ENCODE data around the gene ANKAR. TPM values are rescaled to one million over a fixed set of nuclear protein-coding genes. Genes with fewer than 3 reads are reported as not detected.
"Not testable (repeated sequence)": the region's sequence is repeated elsewhere in the genome, so short reads cannot be mapped to it uniquely, and the experiment has no call there.

Gene ANKAR
- total and polyA plus RNA-seq, 5 donors from 2014 or later: 4.6 to 10.4 (median 6.2) TPM

DNA sequence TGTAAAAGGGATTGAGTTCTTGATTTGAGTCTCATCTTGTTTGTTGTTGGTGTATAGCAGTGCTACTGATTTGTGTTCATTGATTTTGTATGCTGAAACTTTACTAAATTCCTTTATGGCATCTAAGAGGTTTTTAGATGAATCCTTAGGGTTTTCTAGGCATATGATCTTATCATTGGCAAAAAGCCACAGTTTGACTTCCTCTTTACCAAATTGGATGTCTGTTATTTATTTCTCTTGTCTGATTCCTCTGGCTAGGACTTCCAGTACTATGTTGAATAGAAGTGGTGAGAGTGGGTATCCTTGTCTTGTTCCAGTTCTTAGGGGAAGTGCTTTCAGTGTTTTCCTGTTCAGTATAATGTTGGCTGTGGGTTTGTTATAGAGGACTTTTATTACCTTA lies 4.8 kb downstream of the ANKAR start:
- ATAC-seq (ENCODE audit: low read depth in 2 of 2) (no peak), DNase-seq (no peak)
- H3K27me3 Mint-ChIP-seq: no peaks in the 10 kb centered on the region
- Histone ChIP-seq H3K4me3 (ENCODE audit: low read depth, low read length) (no peak overlapping the region), H3K9me3 (ENCODE audit: control insufficient read depth in 2 of 2, low read length in 2 of 2) (peaks cover 0 to 3% of the 10 kb centered on the region in 2 experiments), H3K27ac (ENCODE audit: insufficient read depth, low read length, poor library complexity, severe bottlenecking) (no peak overlapping the region), H3K27me3 (ENCODE audit: control insufficient read depth, insufficient read depth, low read length) (no peaks in the 10 kb centered on the region), H3K4me1 (ENCODE audit: control insufficient read depth, insufficient read depth, low read length, poor library complexity, severe bottlenecking) (peaks cover 20% of the 10 kb centered on the region), H3K36me3 (ENCODE audit: control insufficient read depth, insufficient read depth, low read length) (peaks cover 2% of the 10 kb centered on the region)
- H3K9me3 Mint-ChIP-seq: peaks cover 0 to 7% (median 3%) of the 10 kb centered on the region in 7 donors
- peak overlapping the region in 1 of 4 donors; percentile 27 for H3K4me3 Mint-ChIP-seq
- H3K27ac Mint-ChIP-seq: peak overlapping the region in 1 of 3 donors; percentile 49
- peaks cover 27% of the 10 kb centered on the region for H3K36me3 Mint-ChIP-seq
- peaks cover 26 to 67% (median 52%) of the 10 kb centered on the region in 4 donors for H3K4me1 Mint-ChIP-seq

GRCh38 chr2:189681203-189681602 lies 6.7 kb downstream of the ANKAR start:
- H3K4me1 ChIP-seq (ENCODE audit: control insufficient read depth, insufficient read depth, low read length, poor library complexity, severe bottlenecking): peaks cover 6% of the 10 kb centered on the region
- Mint-ChIP-seq H3K36me3 (peaks cover 27% of the 10 kb centered on the region), H3K27ac (no peak overlapping the region), H3K4me3 (no peak overlapping the region), H3K9me3 (peaks cover 0 to 7% (median 3%) of the 10 kb centered on the region in 7 donors), H3K4me1 (peaks cover 27 to 64% (median 52%) of the 10 kb centered on the region in 4 donors), H3K27me3 (no peaks in the 10 kb centered on the region)
- no peak for DNase-seq
- no peak overlapping the region for H3K4me3 ChIP-seq (ENCODE audit: low read depth, low read length)
- ATAC-seq (ENCODE audit: low read depth in 2 of 2): no peak
- no peaks in the 10 kb centered on the region for H3K27me3 ChIP-seq (ENCODE audit: control insufficient read depth, insufficient read depth, low read length)
- H3K27ac ChIP-seq (ENCODE audit: insufficient read depth, low read length, poor library complexity, severe bottlenecking): no peak overlapping the region
- H3K9me3 ChIP-seq (ENCODE audit: control insufficient read depth in 2 of 2, low read length in 2 of 2): peaks cover 0 to 3% of the 10 kb centered on the region in 2 experiments
- H3K36me3 ChIP-seq (ENCODE audit: control insufficient read depth, insufficient read depth, low read length): peaks cover 2% of the 10 kb centered on the region

DNA sequence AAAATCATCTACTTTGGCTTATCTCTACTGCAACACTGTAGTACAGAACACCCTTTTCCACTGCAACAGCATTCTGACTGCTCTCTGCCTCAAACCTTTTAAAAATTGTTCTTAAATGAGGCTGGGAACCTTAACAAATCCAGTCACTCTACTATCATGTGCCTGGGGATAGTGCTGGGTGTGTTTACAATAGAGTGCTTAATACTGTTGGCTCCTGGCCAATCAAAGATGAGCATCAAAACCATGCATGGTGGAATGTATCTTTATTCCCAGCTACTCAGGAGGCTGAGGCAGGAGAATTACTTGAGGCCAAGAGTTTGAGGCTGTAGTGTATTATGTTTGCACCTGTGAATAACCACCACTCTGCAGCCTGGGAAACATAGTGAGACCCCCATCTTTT lies 7.4 kb downstream of the ANKAR start:
- Mint-ChIP-seq H3K9me3 (peaks cover 0 to 7% (median 3%) of the 10 kb centered on the region in 7 donors), H3K27me3 (no peaks in the 10 kb centered on the region), H3K27ac (no peak overlapping the region), H3K4me3 (no peak overlapping the region), H3K36me3 (peaks cover 29% of the 10 kb centered on the region), H3K4me1 (peaks cover 27 to 61% (median 52%) of the 10 kb centered on the region in 4 donors)
- no peaks in the 10 kb centered on the region for H3K27me3 ChIP-seq (ENCODE audit: control insufficient read depth, insufficient read depth, low read length)
- no peak for DNase-seq
- H3K4me1 ChIP-seq (ENCODE audit: control insufficient read depth, insufficient read depth, low read length, poor library complexity, severe bottlenecking): peaks cover 6% of the 10 kb centered on the region
- no peak for ATAC-seq (ENCODE audit: low read depth in 2 of 2)
- H3K4me3 ChIP-seq (ENCODE audit: low read depth, low read length): no peak overlapping the region
- peaks cover 2% of the 10 kb centered on the region for H3K36me3 ChIP-seq (ENCODE audit: control insufficient read depth, insufficient read depth, low read length)
- peaks cover 0 to 3% of the 10 kb centered on the region in 2 experiments for H3K9me3 ChIP-seq (ENCODE audit: control insufficient read depth in 2 of 2, low read length in 2 of 2)
- H3K27ac ChIP-seq (ENCODE audit: insufficient read depth, low read length, poor library complexity, severe bottlenecking): no peak overlapping the region

- H3K4me1 Mint-ChIP-seq: peaks cover 23 to 56% (median 52%) of the 10 kb centered on the region in 4 donors
- H3K27me3 Mint-ChIP-seq: no peaks in the 10 kb centered on the region
- no peak for ATAC-seq (ENCODE audit: low read depth in 2 of 2)
Measured at GRCh38 chr2:189683348-189683747, 8.9 kb downstream of the ANKAR start.

DNA sequence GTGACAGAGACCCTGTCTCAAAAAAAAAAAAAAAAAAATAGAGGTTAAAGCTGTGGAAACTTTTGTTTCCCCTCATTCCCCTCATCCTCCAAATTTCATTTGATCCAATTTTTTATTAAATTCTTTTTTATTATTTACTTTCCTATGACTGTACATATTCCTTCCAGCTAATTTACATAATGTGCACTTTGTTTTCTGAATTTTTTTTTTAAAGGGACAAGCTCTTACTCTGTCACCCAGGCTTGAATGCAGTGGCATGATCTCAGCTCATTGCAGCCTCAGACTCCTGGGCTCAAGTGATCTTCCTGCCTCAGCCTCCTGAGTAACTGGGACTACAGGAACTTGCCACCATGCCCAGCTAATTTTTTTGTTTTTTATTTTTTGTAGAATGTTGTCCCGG lies 10.3 kb downstream of the ANKAR start:
- no peak for ATAC-seq (ENCODE audit: low read depth in 2 of 2)
- H3K36me3 ChIP-seq (ENCODE audit: control insufficient read depth, insufficient read depth, low read length): no peaks in the 10 kb centered on the region
- H3K27ac ChIP-seq (ENCODE audit: insufficient read depth, low read length, poor library complexity, severe bottlenecking): no peak overlapping the region
- H3K27me3 Mint-ChIP-seq: no peaks in the 10 kb centered on the region
- DNase-seq: no peak
- no peaks in the 10 kb centered on the region for H3K27me3 ChIP-seq (ENCODE audit: control insufficient read depth, insufficient read depth, low read length)
- no peak overlapping the region for H3K4me3 ChIP-seq (ENCODE audit: low read depth, low read length)
- peaks cover 3% of the 10 kb centered on the region for H3K4me1 ChIP-seq (ENCODE audit: control insufficient read depth, insufficient read depth, low read length, poor library complexity, severe bottlenecking)
- H3K9me3 Mint-ChIP-seq: peaks cover 0 to 2% (median 0%) of the 10 kb centered on the region in 7 donors
- no peaks in the 10 kb centered on the region for H3K9me3 ChIP-seq (ENCODE audit: control insufficient read depth in 2 of 2, low read length in 2 of 2)
- H3K36me3 Mint-ChIP-seq: peaks cover 11% of the 10 kb centered on the region
- peaks cover 16 to 42% (median 40%) of the 10 kb centered on the region in 4 donors for H3K4me1 Mint-ChIP-seq
- no peak overlapping the region for H3K27ac Mint-ChIP-seq
- H3K4me3 Mint-ChIP-seq: no peak overlapping the region

More at GRCh38 chr2:189683348-189683747, 8.9 kb downstream of the ANKAR start:
- Histone ChIP-seq H3K4me1 (ENCODE audit: control insufficient read depth, insufficient read depth, low read length, poor library complexity, severe bottlenecking) (peaks cover 6% of the 10 kb centered on the region), H3K4me3 (ENCODE audit: low read depth, low read length) (no peak overlapping the region), H3K27me3 (ENCODE audit: control insufficient read depth, insufficient read depth, low read length) (no peaks in the 10 kb centered on the region), H3K36me3 (ENCODE audit: control insufficient read depth, insufficient read depth, low read length) (peaks cover 2% of the 10 kb centered on the region), H3K27ac (ENCODE audit: insufficient read depth, low read length, poor library complexity, severe bottlenecking) (no peak overlapping the region), H3K9me3 (ENCODE audit: control insufficient read depth in 2 of 2, low read length in 2 of 2) (peaks cover 0 to 3% of the 10 kb centered on the region in 2 experiments)
- Mint-ChIP-seq H3K27ac (no peak overlapping the region), H3K36me3 (peaks cover 21% of the 10 kb centered on the region), H3K4me3 (no peak overlapping the region), H3K9me3 (peaks cover 0 to 3% (median 2%) of the 10 kb centered on the region in 7 donors)
- no peak for DNase-seq

- Mint-ChIP-seq H3K27ac (peak overlapping the region in 1 of 3 donors; percentile 48), H3K4me3 (no peak overlapping the region), H3K27me3 (no peaks in the 10 kb centered on the region), H3K36me3 (peaks cover 11% of the 10 kb centered on the region), H3K4me1 (peaks cover 8 to 35% (median 33%) of the 10 kb centered on the region in 4 donors), H3K9me3 (no peaks in the 10 kb centered on the region)
- no peaks in the 10 kb centered on the region for H3K9me3 ChIP-seq (ENCODE audit: control insufficient read depth in 2 of 2, low read length in 2 of 2)
- H3K27me3 ChIP-seq (ENCODE audit: control insufficient read depth, insufficient read depth, low read length): no peaks in the 10 kb centered on the region
- no peaks in the 10 kb centered on the region for H3K36me3 ChIP-seq (ENCODE audit: control insufficient read depth, insufficient read depth, low read length)
- DNase-seq (no peak), ATAC-seq (ENCODE audit: low read depth in 2 of 2) (no peak)
- H3K4me3 ChIP-seq (ENCODE audit: low read depth, low read length): no peak overlapping the region
- peaks cover 1% of the 10 kb centered on the region for H3K4me1 ChIP-seq (ENCODE audit: control insufficient read depth, insufficient read depth, low read length, poor library complexity, severe bottlenecking)
- no peak overlapping the region for H3K27ac ChIP-seq (ENCODE audit: insufficient read depth, low read length, poor library complexity, severe bottlenecking)
Measured at GRCh38 chr2:189685540-189686229, 11.2 kb downstream of the ANKAR start.

GRCh38 chr2:189687796-189688195 lies 13.3 kb downstream of the ANKAR start:
- ATAC-seq (ENCODE audit: low read depth in 2 of 2); DNase-seq; H3K27ac ChIP-seq (ENCODE audit: insufficient read depth, low read length, poor library complexity, severe bottlenecking); H3K4me1 ChIP-seq (ENCODE audit: control insufficient read depth, insufficient read depth, low read length, poor library complexity, severe bottlenecking); H3K36me3 ChIP-seq (ENCODE audit: control insufficient read depth, insufficient read depth, low read length); H3K27me3 Mint-ChIP-seq; H3K9me3 Mint-ChIP-seq; H3K9me3 ChIP-seq (ENCODE audit: control insufficient read depth in 2 of 2, low read length in 2 of 2); H3K27me3 ChIP-seq (ENCODE audit: control insufficient read depth, insufficient read depth, low read length); H3K4me3 ChIP-seq (ENCODE audit: low read depth, low read length); H3K36me3 Mint-ChIP-seq: not testable (repeated sequence)
- peaks cover 8 to 21% (median 17%) of the 10 kb centered on the region in 4 donors for H3K4me1 Mint-ChIP-seq
- H3K4me3 Mint-ChIP-seq: peak overlapping the region in 1 of 4 donors; percentile 54
- H3K27ac Mint-ChIP-seq: peak overlapping the region in 1 of 3 donors; percentile 20

DNA sequence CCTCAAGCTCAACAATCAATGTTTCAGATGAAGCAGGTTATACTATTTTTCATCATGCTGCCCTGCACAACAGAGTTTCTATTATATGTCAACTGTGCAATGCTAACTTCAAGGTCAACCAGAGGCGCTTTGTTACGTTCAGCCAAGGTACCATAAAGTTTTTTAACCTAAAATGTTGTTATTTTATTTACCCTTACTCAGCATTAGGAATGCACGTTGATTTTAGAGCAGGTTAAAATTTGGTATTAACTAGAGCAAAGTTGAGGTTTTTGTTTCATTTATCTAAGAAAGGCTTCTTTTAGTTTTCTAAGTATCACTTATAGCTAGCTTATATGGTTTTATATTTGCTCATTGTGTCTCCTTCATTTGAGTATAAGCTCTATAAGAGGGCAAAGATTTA lies 21.8 kb downstream of the ANKAR start:
- Histone ChIP-seq H3K9me3 (ENCODE audit: control insufficient read depth in 2 of 2, low read length in 2 of 2) (no peaks in the 10 kb centered on the region), H3K27me3 (ENCODE audit: control insufficient read depth, insufficient read depth, low read length) (no peaks in the 10 kb centered on the region), H3K4me1 (ENCODE audit: control insufficient read depth, insufficient read depth, low read length, poor library complexity, severe bottlenecking) (no peaks in the 10 kb centered on the region), H3K4me3 (ENCODE audit: low read depth, low read length) (no peak overlapping the region), H3K36me3 (ENCODE audit: control insufficient read depth, insufficient read depth, low read length) (no peaks in the 10 kb centered on the region), H3K27ac (ENCODE audit: insufficient read depth, low read length, poor library complexity, severe bottlenecking) (no peak overlapping the region)
- H3K36me3 Mint-ChIP-seq: peaks cover 6% of the 10 kb centered on the region
- no peaks in the 10 kb centered on the region for H3K9me3 Mint-ChIP-seq
- H3K4me1 Mint-ChIP-seq: peaks cover 0 to 6% (median 5%) of the 10 kb centered on the region in 4 donors
- no peak overlapping the region for H3K27ac Mint-ChIP-seq
- H3K4me3 Mint-ChIP-seq: no peak overlapping the region
- no peak for ATAC-seq (ENCODE audit: low read depth in 2 of 2)
- no peaks in the 10 kb centered on the region for H3K27me3 Mint-ChIP-seq
- no peak for DNase-seq

Data from CD4-positive, CD25-positive, alpha-beta regulatory T cell (primary cell).